Nephron progenitor cell (in vitro differentiated cells): ENCODE measurements around the gene TLX3.

ENCODE experiments used
- DNase-seq: peaks from one replicate; pipeline ENCODE4 v3.0.0; 2021
- H3K27ac Mint-ChIP-seq: 2 replicates; pipeline ENCODE4 v1.8.0; 2021; ENCODE audit warnings: mild to moderate bottlenecking, moderate library complexity, mixed read lengths
- H3K27me3 Mint-ChIP-seq: 2 replicates; pipeline ENCODE4 v1.8.0; 2021; ENCODE audit warnings: mild to moderate bottlenecking, low read depth, mixed read lengths; ENCODE audit not compliant: poor library complexity
- H3K36me3 Mint-ChIP-seq: 2 replicates; pipeline ENCODE4 v1.8.0; 2021; ENCODE audit warnings: low read depth, mixed read lengths
- H3K4me1 Mint-ChIP-seq: 2 replicates; pipeline ENCODE4 v1.8.0; 2021; ENCODE audit warnings: mixed read lengths
- H3K4me3 Mint-ChIP-seq: 2 replicates; pipeline ENCODE4 v1.8.0; 2021; ENCODE audit warnings: mild to moderate bottlenecking, moderate library complexity, mixed read lengths
- H3K9me3 Mint-ChIP-seq: 2 replicates; pipeline ENCODE4 v1.8.0; 2021; ENCODE audit warnings: mild to moderate bottlenecking, moderate library complexity, mixed read lengths
- TF ChIP-seq, protein P1 (sequence below): fragments of 200-600 bp; sonication (generic); IDR thresholded peaks from 2 replicates; pipeline ENCODE4 v1.5.0; 2021; ENCODE audit warnings: antibody characterized with exemption

Gene TLX3

DNA sequence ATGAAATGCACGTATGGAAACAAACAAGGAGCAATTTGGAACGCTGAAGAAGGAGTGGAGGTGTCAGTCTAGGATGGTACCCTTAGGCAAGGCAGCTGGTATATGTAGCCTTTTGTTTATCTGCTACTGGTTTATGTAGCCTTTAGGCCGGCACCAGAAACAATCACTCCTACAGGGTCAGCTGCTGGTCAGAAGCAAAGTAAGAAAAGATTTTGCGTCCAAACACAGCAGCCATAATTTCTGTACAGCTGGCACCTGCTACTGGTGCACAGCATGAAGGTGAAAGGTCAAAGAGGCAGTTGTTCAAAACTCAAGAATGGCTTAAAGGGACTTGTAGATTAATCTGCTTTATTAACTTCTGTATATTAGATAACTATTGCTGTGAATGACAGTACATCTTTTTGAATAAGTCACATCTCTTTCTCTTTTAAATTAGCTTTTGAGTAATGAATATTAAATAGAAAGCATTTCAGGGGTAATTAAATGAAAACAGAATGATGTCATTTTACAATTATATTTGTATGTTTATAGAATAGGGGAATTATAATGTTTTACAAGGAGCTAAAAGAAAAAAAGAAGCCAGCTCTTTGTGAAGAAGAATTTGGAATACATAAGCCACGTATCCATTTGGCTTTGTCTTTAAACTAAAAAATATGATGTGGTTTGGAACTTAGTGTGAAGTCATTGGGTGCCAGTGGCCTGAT is 33.1 kb upstream of the TLX3 start:
- peaks cover 6% of the 10 kb centered on the region for H3K4me1 Mint-ChIP-seq
- H3K9me3 Mint-ChIP-seq, result no peaks in the 10 kb centered on the region
- no peak overlapping the region for H3K27ac Mint-ChIP-seq
- no peaks in the 10 kb centered on the region for H3K36me3 Mint-ChIP-seq
- TF ChIP-seq, protein P1, sequence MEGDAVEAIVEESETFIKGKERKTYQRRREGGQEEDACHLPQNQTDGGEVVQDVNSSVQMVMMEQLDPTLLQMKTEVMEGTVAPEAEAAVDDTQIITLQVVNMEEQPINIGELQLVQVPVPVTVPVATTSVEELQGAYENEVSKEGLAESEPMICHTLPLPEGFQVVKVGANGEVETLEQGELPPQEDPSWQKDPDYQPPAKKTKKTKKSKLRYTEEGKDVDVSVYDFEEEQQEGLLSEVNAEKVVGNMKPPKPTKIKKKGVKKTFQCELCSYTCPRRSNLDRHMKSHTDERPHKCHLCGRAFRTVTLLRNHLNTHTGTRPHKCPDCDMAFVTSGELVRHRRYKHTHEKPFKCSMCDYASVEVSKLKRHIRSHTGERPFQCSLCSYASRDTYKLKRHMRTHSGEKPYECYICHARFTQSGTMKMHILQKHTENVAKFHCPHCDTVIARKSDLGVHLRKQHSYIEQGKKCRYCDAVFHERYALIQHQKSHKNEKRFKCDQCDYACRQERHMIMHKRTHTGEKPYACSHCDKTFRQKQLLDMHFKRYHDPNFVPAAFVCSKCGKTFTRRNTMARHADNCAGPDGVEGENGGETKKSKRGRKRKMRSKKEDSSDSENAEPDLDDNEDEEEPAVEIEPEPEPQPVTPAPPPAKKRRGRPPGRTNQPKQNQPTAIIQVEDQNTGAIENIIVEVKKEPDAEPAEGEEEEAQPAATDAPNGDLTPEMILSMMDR, result no peak
- DNase-seq, result no peak
- H3K27me3 Mint-ChIP-seq, result no peaks in the 10 kb centered on the region
- H3K4me3 Mint-ChIP-seq, result no peak overlapping the region

DNA sequence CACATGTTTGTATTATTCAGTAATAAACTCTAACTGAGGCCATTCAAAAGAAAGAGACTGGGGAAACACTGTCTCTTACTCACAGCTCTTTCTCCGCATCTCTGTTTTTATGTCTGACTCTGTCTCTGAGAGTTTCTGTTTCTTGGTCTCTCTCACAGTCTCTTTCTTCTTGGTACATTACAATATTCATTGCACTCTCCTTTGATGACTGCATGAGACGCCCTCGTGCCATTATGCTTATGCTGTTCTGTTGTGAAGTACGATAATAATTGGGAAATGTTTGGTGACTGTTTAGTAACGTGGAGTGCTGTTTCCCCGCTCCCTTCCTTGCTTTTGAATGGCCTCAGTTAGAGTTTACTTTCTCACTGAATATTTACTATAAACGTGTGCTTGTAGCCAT is 25.3 kb upstream of the TLX3 start:
- DNase-seq, result no peak
- no peak overlapping the region for H3K4me3 Mint-ChIP-seq
- H3K9me3 Mint-ChIP-seq, result no peaks in the 10 kb centered on the region
- H3K4me1 Mint-ChIP-seq, result no peaks in the 10 kb centered on the region
- peaks cover 6% of the 10 kb centered on the region for H3K27me3 Mint-ChIP-seq
- TF ChIP-seq, protein P1, result no peak
- H3K36me3 Mint-ChIP-seq, result no peaks in the 10 kb centered on the region
- H3K27ac Mint-ChIP-seq, result no peak overlapping the region

DNA sequence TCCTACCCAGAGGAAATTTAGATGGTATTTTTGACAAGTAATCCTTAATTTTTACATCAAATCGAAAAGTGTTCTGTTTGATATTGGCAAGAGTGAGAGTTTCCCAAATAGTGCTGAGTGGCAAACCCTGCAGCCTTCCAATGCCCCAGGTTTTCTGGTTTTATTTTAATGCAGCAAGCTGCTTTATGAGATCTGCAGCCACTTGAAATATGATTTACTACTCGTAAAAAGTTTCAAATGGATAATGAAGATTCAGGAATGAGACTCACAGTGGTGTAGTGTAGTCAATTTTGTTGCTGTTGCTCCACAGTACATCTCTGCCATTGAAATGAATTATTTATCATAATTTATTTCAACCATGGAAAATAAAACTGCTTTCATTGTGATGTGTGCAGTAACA is 23.6 kb upstream of the TLX3 start:
- H3K9me3 Mint-ChIP-seq, result no peaks in the 10 kb centered on the region
- H3K36me3 Mint-ChIP-seq, result no peaks in the 10 kb centered on the region
- H3K4me3 Mint-ChIP-seq, result no peak overlapping the region
- TF ChIP-seq, protein P1, result no peak
- H3K4me1 Mint-ChIP-seq, result no peaks in the 10 kb centered on the region
- H3K27me3 Mint-ChIP-seq, result peaks cover 6% of the 10 kb centered on the region
- no peak for DNase-seq
- H3K27ac Mint-ChIP-seq, result no peak overlapping the region

DNA sequence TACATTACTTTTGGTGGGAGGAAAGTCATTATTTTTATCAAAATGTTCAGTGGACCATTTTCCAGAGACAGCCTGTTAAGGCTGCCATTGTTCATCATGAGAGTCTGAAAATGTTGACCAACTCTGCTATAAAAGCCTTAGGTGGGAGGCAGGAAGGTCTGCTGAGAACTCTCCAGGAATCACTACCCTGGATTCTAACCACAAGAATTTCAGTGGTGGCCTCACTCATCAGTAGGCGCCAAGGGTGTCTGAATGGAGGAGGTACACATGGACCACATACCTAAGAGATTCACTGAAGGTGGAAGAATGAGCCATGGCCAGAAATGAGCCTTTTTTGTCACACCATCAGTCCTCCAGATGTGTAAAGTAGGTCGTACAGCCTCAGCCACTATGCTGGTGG is 21.0 kb upstream of the TLX3 start:
- Mint-ChIP-seq H3K9me3 (no peaks in the 10 kb centered on the region), H3K4me3 (no peak overlapping the region), H3K27me3 (peaks cover 2% of the 10 kb centered on the region), H3K4me1 (no peaks in the 10 kb centered on the region), H3K36me3 (no peaks in the 10 kb centered on the region), H3K27ac (no peak overlapping the region)
- DNase-seq, result no peak
- TF ChIP-seq, protein P1, result no peak

DNA sequence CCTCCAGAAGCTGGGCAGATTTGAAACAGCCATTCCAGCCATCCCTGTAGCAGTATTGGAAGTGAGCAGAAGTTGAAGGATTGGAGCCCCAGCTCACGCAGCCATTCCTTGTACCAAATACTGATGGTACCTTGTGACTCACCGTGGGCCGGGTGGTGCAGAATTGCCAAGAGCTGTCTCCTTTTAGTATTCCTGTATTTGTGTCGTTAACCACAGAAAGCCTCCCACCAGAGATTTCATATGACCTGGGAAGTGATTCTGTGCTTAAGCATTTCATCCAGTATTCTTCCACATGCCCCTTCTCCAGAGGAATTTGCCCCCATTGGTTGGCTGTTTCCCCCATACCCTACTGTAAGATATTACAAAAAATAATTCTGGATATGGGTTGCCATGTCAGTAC is 17.7 kb upstream of the TLX3 start:
- no peak for DNase-seq
- TF ChIP-seq, protein P1, result no peak
- Mint-ChIP-seq H3K36me3 (peaks cover 5% of the 10 kb centered on the region), H3K27ac (no peak overlapping the region), H3K4me1 (no peaks in the 10 kb centered on the region), H3K4me3 (no peak overlapping the region), H3K27me3 (peaks cover 4% of the 10 kb centered on the region), H3K9me3 (no peaks in the 10 kb centered on the region)

DNA sequence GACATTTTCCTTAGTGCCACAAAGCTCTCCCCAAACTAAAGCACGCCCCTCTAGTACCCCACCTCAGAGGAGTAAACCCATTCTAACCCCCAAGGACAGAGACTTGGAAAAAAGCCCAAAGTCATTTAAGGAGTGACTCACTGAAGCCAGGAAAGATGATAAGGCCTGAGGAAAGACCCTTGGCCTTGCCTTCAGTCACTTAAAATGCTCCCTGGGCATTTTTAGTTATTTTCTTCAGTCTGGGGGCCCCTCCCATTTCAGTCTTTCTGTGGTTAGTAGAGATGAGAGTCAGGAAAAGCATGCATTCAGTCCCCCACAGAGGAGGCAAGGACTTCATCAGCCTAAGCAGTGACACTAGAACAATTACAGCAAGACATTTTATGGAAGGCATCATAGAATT is 13.7 kb upstream of the TLX3 start:
- Mint-ChIP-seq H3K4me3 (no peak overlapping the region), H3K4me1 (no peaks in the 10 kb centered on the region), H3K27me3 (peaks cover 13% of the 10 kb centered on the region), H3K27ac (no peak overlapping the region), H3K36me3 (peaks cover 5% of the 10 kb centered on the region), H3K9me3 (no peaks in the 10 kb centered on the region)
- TF ChIP-seq, protein P1, result no peak
- no peak for DNase-seq
